Hepatocyte (in vitro differentiated cells): ENCODE results near the gene RPS6KA5. TPM values are rescaled to one million over a fixed set of nuclear protein-coding genes. Genes with fewer than 3 reads are reported as not detected.

Source experiments
- DNase-seq: peaks from one replicate; pipeline ENCODE4 v3.0.0-alpha.2; 2016; ENCODE audit warnings: low spot score
- H2AFZ ChIP-seq: fragments of 200-600 bp; sonication (generic); 2 replicates; pipeline ENCODE4 v1.6.0; 2016; ENCODE audit warnings: antibody characterized with exemption, mild to moderate bottlenecking
- H3K27ac ChIP-seq: fragments of 200-600 bp; sonication (generic); 2 replicates; pipeline ENCODE4 v1.5.1; 2016; ENCODE audit warnings: mild to moderate bottlenecking
- H3K27me3 ChIP-seq: fragments of 200-600 bp; sonication (generic); 2 replicates; pipeline ENCODE4 v1.6.1; 2016
- H3K36me3 ChIP-seq: fragments of 200-600 bp; sonication (generic); replicated peaks from 2 replicates; pipeline ENCODE4 v1.5.1; 2016; ENCODE audit warnings: low read depth; ENCODE audit not compliant: insufficient read depth
- H3K4me1 ChIP-seq: fragments of 200-600 bp; sonication (generic); 2 replicates; pipeline ENCODE4 v1.5.1; 2016; ENCODE audit warnings: mild to moderate bottlenecking, moderate library complexity; ENCODE audit not compliant: insufficient read depth
- H3K4me2 ChIP-seq: fragments of 200-600 bp; sonication (generic); 2 replicates; pipeline ENCODE4 v1.6.0; 2016
- H3K4me3 ChIP-seq: fragments of 200-600 bp; sonication (generic); 2 replicates; pipeline ENCODE4 v1.5.1; 2016; ENCODE audit warnings: mild to moderate bottlenecking
- H3K79me2 ChIP-seq: fragments of 200-600 bp; sonication (generic); 2 replicates; pipeline ENCODE4 v1.6.0; 2017; ENCODE audit warnings: mild to moderate bottlenecking
- H3K9me2 ChIP-seq: fragments of 200-600 bp; sonication (generic); replicated peaks from 2 replicates; pipeline ENCODE4 v1.6.0; 2017; ENCODE audit warnings: mild to moderate bottlenecking; ENCODE audit not compliant: insufficient read depth
- H3K9me3 ChIP-seq: fragments of 200-600 bp; sonication (generic); 2 replicates; pipeline ENCODE4 v1.5.1; 2016; ENCODE audit warnings: low read depth, mild to moderate bottlenecking
- H4K20me1 ChIP-seq: fragments of 200-600 bp; sonication (generic); 2 replicates; pipeline ENCODE4 v1.6.0; 2016; ENCODE audit warnings: mild to moderate bottlenecking; ENCODE audit not compliant: insufficient read depth, poor library complexity, severe bottlenecking
- EZH2 ChIP-seq: fragments of 200-600 bp; sonication (generic); IDR thresholded peaks from 2 replicates; pipeline ENCODE4 v1.6.1; 2016; ENCODE audit warnings: antibody characterized with exemption, mild to moderate bottlenecking, borderline replicate concordance
- EZH2phosphoT487 ChIP-seq: fragments of 200-600 bp; sonication (generic); IDR thresholded peaks from one replicate; pipeline ENCODE4 v1.6.1; 2018; ENCODE audit warnings: antibody characterized with exemption, mild to moderate bottlenecking, low read depth, moderate library complexity; ENCODE audit not compliant: unreplicated experiment, severe bottlenecking
- WGBS: methylation state at CpG from one replicate; pipeline ENCODE4 v1.1.6; 2016; ENCODE audit warnings: low lambda C conversion rate; ENCODE audit errors: missing lambda C conversion rate; 5-methylcytosine and 5-hydroxymethylcytosine counted together
- polyA plus RNA-seq: library from polyadenylated mRNA; unstranded; fragments of >200 nt; fragmentation: Nextera tagmentation; extraction: Ambion mirVana; gene quantifications from 2 replicates; pipeline ENCODE4 v1.2.1, GENCODE V29; 2016
- total RNA-seq: library from RNA; depleted of rRNA; stranded (reverse); fragments of >200 nt; gene quantifications from 2 replicates; pipeline ENCODE4 v1.2.3, GENCODE V29; 2014
- TF ChIP-seq, protein P1 (sequence below): fragments of 200-600 bp; sonication (generic); IDR thresholded peaks from 2 replicates; pipeline ENCODE4 v1.5.1; 2016; ENCODE audit warnings: antibody characterized with exemption, mild to moderate bottlenecking; ENCODE audit not compliant: poor library complexity

The RPS6KA5 gene
- total and polyA plus RNA-seq, 2 experiments from 2014 or later: 4.8 to 6.3 TPM

DNA sequence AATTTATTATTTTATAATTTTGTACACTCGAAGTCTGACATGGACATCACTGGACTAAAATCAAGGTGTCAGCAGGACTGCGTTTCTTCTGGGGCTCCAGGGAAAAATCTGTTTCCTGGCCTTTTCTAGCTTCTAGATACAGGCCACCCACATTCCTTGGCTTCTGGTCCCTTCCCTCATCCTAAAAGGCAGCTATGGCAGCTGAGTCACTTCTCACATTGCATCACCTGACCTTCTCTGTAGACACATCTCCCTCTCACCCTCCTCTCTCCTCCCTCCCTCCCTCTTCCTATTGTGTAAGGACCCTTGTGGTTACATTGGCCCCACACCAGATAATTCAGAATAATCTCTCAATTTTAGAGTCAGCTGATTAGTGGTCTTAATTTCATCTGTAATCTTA, 92.4 kb downstream of the RPS6KA5 start:
- DNase-seq: no peak
- Histone ChIP-seq H3K36me3 (no peaks in the 10 kb centered on the region), H3K4me3 (no peak overlapping the region), H3K9me3 (no peaks in the 10 kb centered on the region), H3K4me2 (no peak overlapping the region), H3K4me1 (peaks cover 11% of the 10 kb centered on the region), H2AFZ (no peak overlapping the region), H3K27me3 (no peaks in the 10 kb centered on the region), H3K27ac (no peak overlapping the region), H3K9me2 (no peaks in the 10 kb centered on the region), H3K79me2 (no peaks in the 10 kb centered on the region), H4K20me1 (no peaks in the 10 kb centered on the region)
- 100% methylated on average over 2 of the region's 2 CpGs for WGBS
- TF ChIP-seq EZH2phosphoT487: no peak
- TF ChIP-seq, protein P1, sequence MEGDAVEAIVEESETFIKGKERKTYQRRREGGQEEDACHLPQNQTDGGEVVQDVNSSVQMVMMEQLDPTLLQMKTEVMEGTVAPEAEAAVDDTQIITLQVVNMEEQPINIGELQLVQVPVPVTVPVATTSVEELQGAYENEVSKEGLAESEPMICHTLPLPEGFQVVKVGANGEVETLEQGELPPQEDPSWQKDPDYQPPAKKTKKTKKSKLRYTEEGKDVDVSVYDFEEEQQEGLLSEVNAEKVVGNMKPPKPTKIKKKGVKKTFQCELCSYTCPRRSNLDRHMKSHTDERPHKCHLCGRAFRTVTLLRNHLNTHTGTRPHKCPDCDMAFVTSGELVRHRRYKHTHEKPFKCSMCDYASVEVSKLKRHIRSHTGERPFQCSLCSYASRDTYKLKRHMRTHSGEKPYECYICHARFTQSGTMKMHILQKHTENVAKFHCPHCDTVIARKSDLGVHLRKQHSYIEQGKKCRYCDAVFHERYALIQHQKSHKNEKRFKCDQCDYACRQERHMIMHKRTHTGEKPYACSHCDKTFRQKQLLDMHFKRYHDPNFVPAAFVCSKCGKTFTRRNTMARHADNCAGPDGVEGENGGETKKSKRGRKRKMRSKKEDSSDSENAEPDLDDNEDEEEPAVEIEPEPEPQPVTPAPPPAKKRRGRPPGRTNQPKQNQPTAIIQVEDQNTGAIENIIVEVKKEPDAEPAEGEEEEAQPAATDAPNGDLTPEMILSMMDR: no peak
- no peak for TF ChIP-seq EZH2

DNA sequence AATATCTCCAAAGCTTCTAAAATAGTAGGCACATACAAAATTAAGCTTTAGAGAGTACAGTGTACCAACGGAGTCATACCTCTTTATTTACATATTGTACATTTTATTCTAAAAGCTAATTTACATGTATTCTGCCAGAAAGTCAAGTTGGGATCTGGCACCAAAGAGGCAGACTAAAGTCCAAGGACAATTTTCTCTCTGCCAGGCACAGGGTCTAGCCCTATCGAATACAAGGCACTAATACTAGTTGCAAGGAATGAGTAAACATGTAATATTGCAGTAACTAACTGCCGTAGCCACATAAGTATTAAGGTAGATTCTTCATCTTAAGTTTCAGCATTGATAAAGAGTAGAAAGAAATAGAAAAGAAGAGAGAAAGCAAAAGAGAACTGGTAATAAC, 93.9 kb downstream of the RPS6KA5 start:
- WGBS: 97% methylated on average over 3 of the region's 3 CpGs
- Histone ChIP-seq H3K4me2 (no peak overlapping the region), H3K4me1 (peaks cover 11% of the 10 kb centered on the region), H3K4me3 (no peak overlapping the region), H4K20me1 (no peaks in the 10 kb centered on the region), H3K9me3 (no peaks in the 10 kb centered on the region), H2AFZ (no peak overlapping the region), H3K36me3 (no peaks in the 10 kb centered on the region), H3K79me2 (no peaks in the 10 kb centered on the region), H3K27me3 (no peaks in the 10 kb centered on the region), H3K9me2 (no peaks in the 10 kb centered on the region), H3K27ac (no peak overlapping the region)
- DNase-seq: no peak
- TF ChIP-seq, protein P1: no peak
- TF ChIP-seq EZH2phosphoT487 (no peak), EZH2 (no peak)

DNA sequence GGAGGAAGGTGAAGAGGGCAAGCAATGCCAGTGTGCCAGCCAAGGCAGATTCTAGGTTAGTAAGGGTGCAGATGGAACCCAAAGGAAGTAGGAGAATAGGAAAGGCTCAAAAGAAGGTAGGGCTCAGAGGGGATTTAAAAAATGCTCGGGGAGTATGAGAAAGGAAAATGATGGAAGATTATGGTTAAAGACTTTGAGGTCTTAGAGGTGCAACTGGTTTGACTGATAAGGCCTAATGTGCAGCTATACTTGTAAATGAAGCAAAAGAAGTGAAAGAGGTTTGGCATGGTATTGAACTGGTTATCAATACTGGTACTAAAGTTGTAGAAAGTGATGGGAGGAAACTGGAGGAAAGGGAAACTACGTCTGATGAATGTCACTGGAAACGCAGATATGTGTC, 94.7 kb downstream of the RPS6KA5 start:
- Histone ChIP-seq H3K4me1 (peaks cover 11% of the 10 kb centered on the region), H4K20me1 (no peaks in the 10 kb centered on the region), H3K79me2 (no peaks in the 10 kb centered on the region), H3K9me3 (no peaks in the 10 kb centered on the region), H3K4me3 (no peak overlapping the region), H3K9me2 (no peaks in the 10 kb centered on the region), H3K4me2 (no peak overlapping the region), H2AFZ (no peak overlapping the region), H3K27me3 (no peaks in the 10 kb centered on the region), H3K36me3 (no peaks in the 10 kb centered on the region), H3K27ac (no peak overlapping the region)
- no peak for DNase-seq
- 85% methylated on average over 3 of the region's 3 CpGs for WGBS
- TF ChIP-seq, protein P1: no peak
- TF ChIP-seq EZH2 (no peak), EZH2phosphoT487 (no peak)

DNA sequence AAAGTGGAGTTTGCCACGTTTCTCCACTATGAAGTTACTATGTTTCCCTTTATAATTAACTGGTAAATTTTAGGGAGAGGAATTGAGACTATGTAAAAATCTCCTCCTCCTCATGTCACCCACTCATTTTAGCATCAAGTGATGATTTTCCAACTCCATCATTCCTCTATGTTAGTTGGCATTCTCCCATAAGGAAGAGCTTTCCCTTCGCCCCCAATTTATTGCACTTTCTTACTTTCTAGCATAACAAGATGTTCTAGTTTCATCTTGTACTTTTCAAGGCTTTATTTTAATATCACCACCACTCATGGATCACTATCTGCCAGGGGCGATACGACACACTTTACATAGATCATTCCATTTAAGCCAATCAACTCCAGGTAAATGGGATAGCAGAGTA, 97.1 kb downstream of the RPS6KA5 start:
- Histone ChIP-seq H3K79me2 (no peaks in the 10 kb centered on the region), H2AFZ (no peak overlapping the region), H3K9me3 (no peaks in the 10 kb centered on the region), H3K9me2 (no peaks in the 10 kb centered on the region), H3K27me3 (no peaks in the 10 kb centered on the region), H4K20me1 (no peaks in the 10 kb centered on the region), H3K36me3 (no peaks in the 10 kb centered on the region), H3K27ac (no peak overlapping the region), H3K4me2 (no peak overlapping the region), H3K4me3 (no peak overlapping the region), H3K4me1 (no peaks in the 10 kb centered on the region)
- WGBS: 90% methylated on average over 4 of the region's 4 CpGs
- DNase-seq: no peak
- TF ChIP-seq EZH2phosphoT487 (no peak), EZH2 (no peak)
- TF ChIP-seq, protein P1: no peak
